Mesothelial cell of epicardium (in vitro differentiated cells): Measurements from ENCODE around the gene KSR1. TPM values are rescaled to one million over a fixed set of nuclear protein-coding genes. Genes with fewer than 3 reads are reported as not detected.
A peak's percentile ranks its signal among the peaks of the same experiment; 100 is the strongest.

ENCODE experiments used
- DNase-seq, 2 experiments: peaks; one replicate each; pipeline ENCODE4 v3.0.0; 2021; ENCODE audit warnings: low spot score in 2 of 2; ENCODE audit not compliant: unreplicated experiment in 2 of 2
- H3K27ac Mint-ChIP-seq: 2 replicates; pipeline ENCODE4 v1.8.0; 2021; ENCODE audit warnings: mixed read lengths
- H3K27me3 Mint-ChIP-seq: 2 replicates; pipeline ENCODE4 v1.8.0; 2021; ENCODE audit warnings: low read depth, mixed read lengths
- H3K36me3 Mint-ChIP-seq: 2 replicates; pipeline ENCODE4 v1.8.0; 2021; ENCODE audit warnings: mixed read lengths
- H3K4me1 Mint-ChIP-seq: 2 replicates; pipeline ENCODE4 v1.8.0; 2021; ENCODE audit warnings: mixed read lengths
- H3K4me3 Mint-ChIP-seq: 2 replicates; pipeline ENCODE4 v1.8.0; 2021; ENCODE audit warnings: mild to moderate bottlenecking, moderate library complexity, mixed read lengths
- H3K9me3 Mint-ChIP-seq: 2 replicates; pipeline ENCODE4 v1.8.0; 2021; ENCODE audit warnings: mixed read lengths
- total RNA-seq: library from RNA; stranded (reverse); gene quantifications from 3 replicates; pipeline ENCODE4 v1.2.1, GENCODE V29; 2021
- TF ChIP-seq, protein P1 (sequence below): fragments of 200-600 bp; sonication (generic); IDR thresholded peaks from one replicate; pipeline ENCODE4 v1.5.0; 2021; ENCODE audit warnings: antibody characterized with exemption; ENCODE audit not compliant: unreplicated experiment

Gene KSR1
- total RNA-seq, 1 donor from 2014 or later, result 69.4 TPM

GRCh38 chr17:27457360-27457715, 1.1 kb downstream of the KSR1 start:
- no peak for DNase-seq
- peaks cover 20% of the 10 kb centered on the region for H3K27me3 Mint-ChIP-seq
- TF ChIP-seq, protein P1, sequence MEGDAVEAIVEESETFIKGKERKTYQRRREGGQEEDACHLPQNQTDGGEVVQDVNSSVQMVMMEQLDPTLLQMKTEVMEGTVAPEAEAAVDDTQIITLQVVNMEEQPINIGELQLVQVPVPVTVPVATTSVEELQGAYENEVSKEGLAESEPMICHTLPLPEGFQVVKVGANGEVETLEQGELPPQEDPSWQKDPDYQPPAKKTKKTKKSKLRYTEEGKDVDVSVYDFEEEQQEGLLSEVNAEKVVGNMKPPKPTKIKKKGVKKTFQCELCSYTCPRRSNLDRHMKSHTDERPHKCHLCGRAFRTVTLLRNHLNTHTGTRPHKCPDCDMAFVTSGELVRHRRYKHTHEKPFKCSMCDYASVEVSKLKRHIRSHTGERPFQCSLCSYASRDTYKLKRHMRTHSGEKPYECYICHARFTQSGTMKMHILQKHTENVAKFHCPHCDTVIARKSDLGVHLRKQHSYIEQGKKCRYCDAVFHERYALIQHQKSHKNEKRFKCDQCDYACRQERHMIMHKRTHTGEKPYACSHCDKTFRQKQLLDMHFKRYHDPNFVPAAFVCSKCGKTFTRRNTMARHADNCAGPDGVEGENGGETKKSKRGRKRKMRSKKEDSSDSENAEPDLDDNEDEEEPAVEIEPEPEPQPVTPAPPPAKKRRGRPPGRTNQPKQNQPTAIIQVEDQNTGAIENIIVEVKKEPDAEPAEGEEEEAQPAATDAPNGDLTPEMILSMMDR, result no peak
- H3K4me1 Mint-ChIP-seq, result peaks cover 26% of the 10 kb centered on the region
- no peaks in the 10 kb centered on the region for H3K9me3 Mint-ChIP-seq
- H3K36me3 Mint-ChIP-seq, result no peaks in the 10 kb centered on the region
- H3K27ac Mint-ChIP-seq, result no peak overlapping the region
- H3K4me3 Mint-ChIP-seq, result peak overlapping the region; percentile 79

GRCh38 chr17:27457731-27458523, 1.7 kb downstream of the KSR1 start:
- TF ChIP-seq, protein P1, result no peak
- H3K27ac Mint-ChIP-seq, result no peak overlapping the region
- H3K4me3 Mint-ChIP-seq, result peak overlapping the region; percentile 79
- peaks cover 20% of the 10 kb centered on the region for H3K27me3 Mint-ChIP-seq
- H3K4me1 Mint-ChIP-seq, result peaks cover 26% of the 10 kb centered on the region
- no peaks in the 10 kb centered on the region for H3K9me3 Mint-ChIP-seq
- DNase-seq, result no peak
- no peaks in the 10 kb centered on the region for H3K36me3 Mint-ChIP-seq

DNA sequence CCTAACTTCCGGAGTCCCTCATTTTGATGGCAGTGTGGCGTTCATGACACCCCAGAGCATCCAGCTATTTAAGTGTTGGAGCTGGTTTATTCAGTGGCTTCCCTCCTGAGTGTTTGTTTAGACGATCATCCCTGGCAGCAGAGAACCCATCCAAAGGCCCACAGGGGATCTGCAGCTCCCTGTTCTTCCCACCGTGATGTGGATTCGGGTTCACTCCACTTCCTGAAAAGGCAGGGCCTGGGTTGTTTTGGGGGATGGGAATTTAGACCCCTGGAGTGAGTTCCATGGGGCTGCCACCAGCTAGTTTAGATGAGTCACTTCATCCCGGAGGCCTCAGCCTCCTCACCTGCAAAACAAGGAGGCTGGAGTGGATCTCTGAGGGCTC, 2.3 kb downstream of the KSR1 start:
- TF ChIP-seq, protein P1, result no peak
- no peak for DNase-seq
- no peaks in the 10 kb centered on the region for H3K9me3 Mint-ChIP-seq
- no peak overlapping the region for H3K27ac Mint-ChIP-seq
- peak overlapping the region; percentile 79 for H3K4me3 Mint-ChIP-seq
- H3K36me3 Mint-ChIP-seq, result no peaks in the 10 kb centered on the region
- peaks cover 20% of the 10 kb centered on the region for H3K27me3 Mint-ChIP-seq
- H3K4me1 Mint-ChIP-seq, result peaks cover 26% of the 10 kb centered on the region

DNA sequence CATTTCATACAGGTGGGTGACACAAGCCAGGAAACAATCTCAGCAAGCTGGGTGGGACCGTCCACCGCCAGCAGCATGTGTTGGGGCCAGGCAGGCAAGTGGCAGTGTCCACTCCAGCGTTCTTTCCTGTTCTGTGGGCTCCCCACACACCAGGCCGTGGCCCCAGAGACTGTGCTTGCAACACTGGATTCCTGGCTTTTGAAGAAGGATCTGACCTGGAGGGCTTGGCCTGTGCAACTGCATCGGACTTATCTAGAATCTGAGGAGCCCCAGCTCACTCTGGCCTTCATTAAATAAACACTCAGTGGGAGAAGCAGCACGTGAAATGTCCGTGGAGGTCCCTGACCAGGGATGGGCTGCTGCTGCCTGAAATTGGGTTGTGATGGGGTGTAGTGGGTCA, 3.2 kb downstream of the KSR1 start:
- H3K9me3 Mint-ChIP-seq, result no peaks in the 10 kb centered on the region
- no peaks in the 10 kb centered on the region for H3K36me3 Mint-ChIP-seq
- H3K4me1 Mint-ChIP-seq, result peaks cover 26% of the 10 kb centered on the region
- H3K27me3 Mint-ChIP-seq, result peaks cover 20% of the 10 kb centered on the region
- no peak overlapping the region for H3K27ac Mint-ChIP-seq
- no peak for DNase-seq
- no peak overlapping the region for H3K4me3 Mint-ChIP-seq
- TF ChIP-seq, protein P1, result no peak

DNA sequence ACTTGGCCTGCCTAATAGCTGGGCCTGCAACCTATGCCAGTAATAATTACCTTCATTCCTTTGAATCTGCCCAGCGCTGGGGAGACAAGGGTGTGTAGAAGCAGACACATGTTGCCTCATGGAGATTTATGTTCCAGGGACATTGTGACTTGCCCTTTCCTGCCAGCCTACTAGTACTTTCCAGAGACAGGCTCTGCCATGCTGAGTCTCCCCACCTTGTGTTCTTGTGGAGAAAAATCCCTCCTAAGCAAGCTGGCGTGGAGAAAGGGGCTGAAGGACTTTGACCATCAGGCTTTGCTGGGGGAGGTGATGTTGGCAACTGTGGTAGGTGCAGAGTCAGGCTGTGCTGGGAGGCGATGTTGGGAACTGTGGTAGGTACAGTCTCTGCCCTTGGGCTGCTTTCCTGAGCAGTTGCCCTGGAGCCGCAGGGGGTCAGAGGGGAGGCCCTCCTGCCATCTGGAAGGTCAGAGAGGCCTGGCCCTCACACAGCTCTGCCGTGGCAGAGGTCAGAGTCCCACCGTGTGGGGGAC, 4.0 kb downstream of the KSR1 start:
- no peaks in the 10 kb centered on the region for H3K36me3 Mint-ChIP-seq
- TF ChIP-seq, protein P1, result no peak
- H3K4me3 Mint-ChIP-seq, result no peak overlapping the region
- no peak overlapping the region for H3K27ac Mint-ChIP-seq
- no peaks in the 10 kb centered on the region for H3K9me3 Mint-ChIP-seq
- H3K27me3 Mint-ChIP-seq, result peaks cover 20% of the 10 kb centered on the region
- DNase-seq, result no peak
- H3K4me1 Mint-ChIP-seq, result peaks cover 26% of the 10 kb centered on the region
